Type B pancreatic cell (in vitro differentiated cells): ENCODE measurements around the gene SPINT2. TPM values are rescaled to one million over a fixed set of nuclear protein-coding genes. Genes with fewer than 3 reads are reported as not detected.

Experiments used
- DNase-seq: peaks from one replicate; pipeline ENCODE4 v3.0.0; 2021; ENCODE audit warnings: mixed read lengths; ENCODE audit not compliant: unreplicated experiment; ENCODE audit errors: extremely low spot score
- H3K27ac Mint-ChIP-seq: 2 replicates; pipeline ENCODE4 v1.8.0; 2021; ENCODE audit warnings: mild to moderate bottlenecking, mixed read lengths
- H3K27me3 Mint-ChIP-seq: 2 replicates; pipeline ENCODE4 v1.8.0; 2021; ENCODE audit warnings: mixed read lengths
- H3K36me3 Mint-ChIP-seq: 2 replicates; pipeline ENCODE4 v1.8.0; 2021; ENCODE audit warnings: mixed read lengths
- H3K4me1 Mint-ChIP-seq: one replicate; pipeline ENCODE4 v1.8.0; 2021; ENCODE audit warnings: mixed read lengths; ENCODE audit not compliant: unreplicated experiment
- H3K4me3 Mint-ChIP-seq: 2 replicates; pipeline ENCODE4 v1.8.0; 2021; ENCODE audit warnings: mild to moderate bottlenecking, mixed read lengths
- H3K9me3 Mint-ChIP-seq: 2 replicates; pipeline ENCODE4 v1.8.0; 2021; ENCODE audit warnings: mixed read lengths
- total RNA-seq: library from RNA; stranded (reverse); gene quantifications from 2 replicates; pipeline ENCODE4 v1.2.1, GENCODE V29; 2021; ENCODE audit warnings: low replicate concordance
- TF ChIP-seq, protein P1 (sequence below): fragments of 200-600 bp; sonication (generic); conservative IDR thresholded peaks from 2 replicates; pipeline ENCODE4 v1.5.0; 2021; ENCODE audit warnings: antibody characterized with exemption, mild to moderate bottlenecking

Gene SPINT2
- total RNA-seq, 1 donor from 2014 or later: 243 TPM

DNA sequence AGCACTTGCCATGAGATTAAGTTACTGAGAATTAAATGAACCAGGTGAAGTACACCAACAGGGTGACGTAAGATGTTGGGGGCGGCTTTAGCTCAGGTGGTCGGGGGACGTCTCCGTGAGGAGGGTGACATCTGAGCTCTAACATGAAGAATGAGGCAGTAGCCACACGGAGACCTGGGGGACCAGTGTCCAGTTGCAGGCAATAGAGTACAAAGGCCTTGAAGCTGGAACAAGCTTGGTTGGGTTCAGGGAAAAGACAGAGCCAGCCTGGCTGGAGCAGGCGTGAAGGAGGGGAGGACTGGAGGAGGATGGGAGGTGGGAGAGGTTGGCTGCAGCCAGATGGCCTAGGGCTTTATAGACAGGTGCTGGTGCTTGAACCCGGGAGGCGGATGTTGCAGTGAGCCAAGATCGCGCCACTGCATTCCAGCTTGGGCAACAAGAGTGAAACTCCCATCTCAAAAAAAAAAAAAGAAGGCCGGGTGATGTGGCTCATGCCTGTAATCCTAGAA, 1.6 kb downstream of the SPINT2 start:
- no peak for DNase-seq
- H3K4me3 Mint-ChIP-seq: peak overlapping the region; percentile 88
- peaks cover 6% of the 10 kb centered on the region for H3K27me3 Mint-ChIP-seq
- H3K9me3 Mint-ChIP-seq: no peaks in the 10 kb centered on the region
- peak overlapping the region; percentile 93 for H3K27ac Mint-ChIP-seq
- peaks cover 3% of the 10 kb centered on the region for H3K36me3 Mint-ChIP-seq
- TF ChIP-seq, protein P1, sequence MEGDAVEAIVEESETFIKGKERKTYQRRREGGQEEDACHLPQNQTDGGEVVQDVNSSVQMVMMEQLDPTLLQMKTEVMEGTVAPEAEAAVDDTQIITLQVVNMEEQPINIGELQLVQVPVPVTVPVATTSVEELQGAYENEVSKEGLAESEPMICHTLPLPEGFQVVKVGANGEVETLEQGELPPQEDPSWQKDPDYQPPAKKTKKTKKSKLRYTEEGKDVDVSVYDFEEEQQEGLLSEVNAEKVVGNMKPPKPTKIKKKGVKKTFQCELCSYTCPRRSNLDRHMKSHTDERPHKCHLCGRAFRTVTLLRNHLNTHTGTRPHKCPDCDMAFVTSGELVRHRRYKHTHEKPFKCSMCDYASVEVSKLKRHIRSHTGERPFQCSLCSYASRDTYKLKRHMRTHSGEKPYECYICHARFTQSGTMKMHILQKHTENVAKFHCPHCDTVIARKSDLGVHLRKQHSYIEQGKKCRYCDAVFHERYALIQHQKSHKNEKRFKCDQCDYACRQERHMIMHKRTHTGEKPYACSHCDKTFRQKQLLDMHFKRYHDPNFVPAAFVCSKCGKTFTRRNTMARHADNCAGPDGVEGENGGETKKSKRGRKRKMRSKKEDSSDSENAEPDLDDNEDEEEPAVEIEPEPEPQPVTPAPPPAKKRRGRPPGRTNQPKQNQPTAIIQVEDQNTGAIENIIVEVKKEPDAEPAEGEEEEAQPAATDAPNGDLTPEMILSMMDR: no peak
- peaks cover 54% of the 10 kb centered on the region for H3K4me1 Mint-ChIP-seq

DNA sequence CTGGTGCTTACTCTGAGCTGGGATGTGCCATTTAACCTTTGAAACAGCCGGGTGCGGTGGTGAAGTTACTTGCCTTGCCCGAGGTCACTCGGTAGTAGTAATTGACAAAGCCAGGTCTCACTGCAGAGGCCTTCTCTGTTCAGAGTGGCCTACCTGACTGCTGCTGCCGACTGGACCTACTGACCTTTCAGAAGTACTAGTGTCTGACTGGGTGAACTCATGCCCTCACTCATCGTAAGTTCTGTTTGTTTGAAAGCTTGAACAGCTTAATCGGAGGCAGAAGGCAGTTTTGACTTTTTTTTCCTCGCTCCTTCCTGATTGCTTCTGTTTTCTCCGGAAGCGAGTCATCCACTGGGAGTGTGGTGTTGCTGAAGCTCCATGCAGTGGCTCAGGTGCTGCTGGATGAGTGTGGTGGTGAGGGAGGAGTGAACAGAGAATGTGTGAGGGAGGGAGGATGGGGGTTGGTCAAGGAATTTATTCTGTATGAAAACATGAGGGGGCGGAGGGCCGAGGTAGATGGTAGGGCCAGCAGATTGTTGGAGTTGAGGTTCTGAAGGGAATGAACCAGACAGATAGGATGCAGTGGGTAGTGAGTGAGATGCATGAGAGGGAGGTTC, 2.7 kb downstream of the SPINT2 start:
- Mint-ChIP-seq H3K36me3 (peaks cover 4% of the 10 kb centered on the region), H3K27me3 (peaks cover 6% of the 10 kb centered on the region)
- DNase-seq: no peak

DNA sequence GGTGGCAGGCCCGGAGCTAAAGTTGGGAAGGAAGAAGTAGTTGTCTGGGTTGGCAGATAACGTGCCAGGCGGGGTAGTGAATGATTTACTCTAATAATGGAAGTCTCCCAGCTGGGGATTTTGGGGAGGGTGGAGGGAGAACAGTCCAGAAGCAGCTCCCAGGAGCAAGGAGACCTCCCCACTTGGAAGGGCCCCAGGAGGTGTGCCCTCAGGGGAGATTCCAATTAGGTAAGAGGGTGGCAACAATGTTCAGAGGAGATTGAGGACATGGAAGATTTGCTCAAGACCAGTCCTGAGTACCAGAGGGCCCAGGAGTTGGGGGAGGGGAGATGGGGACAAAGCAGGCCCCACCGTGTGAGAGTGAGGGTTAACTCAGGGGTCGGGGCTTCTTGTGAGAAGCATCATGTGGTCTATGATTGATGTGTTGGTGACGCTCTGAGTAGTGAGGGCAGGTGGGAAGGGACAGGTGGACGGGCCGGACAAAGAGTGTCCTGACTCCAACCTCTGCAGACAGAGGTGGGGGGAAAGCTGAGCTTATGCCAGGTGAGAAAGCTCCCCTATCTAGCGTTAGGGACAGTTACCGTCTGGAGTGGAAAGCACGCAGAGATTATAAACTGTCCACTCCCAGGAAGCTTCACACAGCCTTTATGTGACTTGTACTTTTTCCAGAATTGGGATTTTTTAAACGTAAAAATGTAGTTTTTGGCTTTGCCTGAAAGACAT, 3.5 kb downstream of the SPINT2 start:
- Mint-ChIP-seq H3K36me3 (peaks cover 7% of the 10 kb centered on the region), H3K4me1 (peaks cover 61% of the 10 kb centered on the region), H3K4me3 (peak overlapping the region; percentile 88), H3K27ac (peak overlapping the region; percentile 93), H3K9me3 (no peaks in the 10 kb centered on the region), H3K27me3 (peaks cover 6% of the 10 kb centered on the region)
- no peak for DNase-seq
- TF ChIP-seq, protein P1: no peak

More for the DNA sequence above, 2.7 kb downstream of the SPINT2 start:
- Mint-ChIP-seq H3K4me1 (peaks cover 57% of the 10 kb centered on the region), H3K4me3 (peak overlapping the region; percentile 88), H3K9me3 (no peaks in the 10 kb centered on the region), H3K27ac (peak overlapping the region; percentile 93)
- TF ChIP-seq, protein P1: no peak

DNA sequence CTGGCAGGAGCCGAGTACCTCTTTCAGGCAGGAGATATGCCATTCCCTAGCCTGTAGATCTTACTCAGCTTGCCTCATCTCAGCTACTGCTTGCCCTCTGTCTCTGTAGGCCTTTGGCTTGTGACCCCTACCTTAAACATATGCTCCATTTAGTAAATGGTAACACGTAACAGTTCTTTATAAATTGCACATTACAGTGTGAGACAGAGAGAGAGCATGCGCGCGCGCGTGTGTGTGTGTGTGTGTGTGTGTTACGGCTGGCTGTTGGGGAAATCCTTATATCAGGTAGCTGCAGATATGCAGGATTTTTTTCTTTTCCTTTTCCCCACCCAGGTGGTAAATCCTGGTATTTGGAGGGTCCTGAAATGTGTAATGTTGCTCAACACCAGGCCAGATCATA, 4.2 kb downstream of the SPINT2 start:
- H3K4me1 Mint-ChIP-seq: peaks cover 65% of the 10 kb centered on the region
- peak overlapping the region; percentile 88 for H3K4me3 Mint-ChIP-seq
- DNase-seq: no peak
- peak overlapping the region; percentile 93 for H3K27ac Mint-ChIP-seq
- H3K36me3 Mint-ChIP-seq: peaks cover 7% of the 10 kb centered on the region
- H3K27me3 Mint-ChIP-seq: peaks cover 5% of the 10 kb centered on the region
- TF ChIP-seq, protein P1: no peak
- no peaks in the 10 kb centered on the region for H3K9me3 Mint-ChIP-seq

DNA sequence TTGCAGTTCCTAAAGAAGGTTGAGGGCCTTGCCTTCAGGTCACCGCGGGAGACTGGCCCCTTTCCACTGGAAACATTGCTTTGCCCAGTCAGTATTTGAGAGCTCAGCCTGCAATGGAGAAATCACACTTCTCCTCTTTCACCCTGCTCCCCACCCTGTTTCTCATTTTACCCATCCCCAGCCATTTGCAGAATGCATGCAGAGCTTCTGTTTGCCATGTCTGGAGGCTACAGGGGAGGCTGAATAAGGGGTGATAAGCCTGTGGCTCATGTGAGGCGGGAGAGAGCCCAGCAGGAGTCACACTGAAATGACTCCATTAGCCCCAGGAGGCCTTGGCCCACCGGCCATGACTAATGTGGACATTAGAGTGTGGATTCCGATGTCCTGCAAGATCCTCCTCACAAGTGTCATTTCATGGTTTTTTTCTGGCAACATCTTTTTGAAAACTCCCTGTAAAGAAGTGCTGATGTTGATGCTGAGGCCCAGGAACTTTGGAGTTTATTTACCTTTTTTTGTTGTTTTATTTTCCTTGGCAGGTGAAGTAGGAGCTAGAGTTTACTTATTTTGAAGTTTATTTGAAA, 6.3 kb downstream of the SPINT2 start:
- DNase-seq: no peak
- Mint-ChIP-seq H3K4me3 (peak overlapping the region; percentile 35), H3K27me3 (no peaks in the 10 kb centered on the region)

More for the DNA sequence above, 6.3 kb downstream of the SPINT2 start:
- Mint-ChIP-seq H3K9me3 (no peaks in the 10 kb centered on the region), H3K36me3 (peaks cover 7% of the 10 kb centered on the region), H3K27ac (peak overlapping the region; percentile 83), H3K4me1 (peaks cover 55% of the 10 kb centered on the region)
- TF ChIP-seq, protein P1: no peak
